CD4-positive, CD25-positive, alpha-beta regulatory T cell (primary cell): ENCODE results near the gene RNF13. TPM values are rescaled to one million over a fixed set of nuclear protein-coding genes. Genes with fewer than 3 reads are reported as not detected.

Source experiments
- ATAC-seq, 2 donors: fragments of 150-1000 bp; cut with Tn5 transposase; one replicate each; pipeline ENCODE4 v1.10.0; 2021; ENCODE audit warnings: low read depth in 2 of 2, moderate number of reproducible peaks in 2 of 2, moderate library complexity in 1 of 2
- DNase-seq, 3 donors: peaks; one replicate each; pipeline versions ENCODE4 v3.0.0 to v3.0.0-alpha.2; 2012 to 2022; ENCODE audit warnings: mixed read lengths in 1 of 3
- H3K27ac ChIP-seq: one replicate; pipeline ENCODE4 v1.7.0; 2013; ENCODE audit warnings: mild to moderate bottlenecking, low read length; ENCODE audit not compliant: insufficient read depth, poor library complexity, severe bottlenecking
- H3K27me3 ChIP-seq: one replicate; pipeline ENCODE4 v1.7.0; 2013; ENCODE audit warnings: low read length; ENCODE audit not compliant: control insufficient read depth, insufficient read depth
- H3K36me3 ChIP-seq: one replicate; pipeline ENCODE4 v1.7.0; 2013; ENCODE audit warnings: mild to moderate bottlenecking, low read length, moderate library complexity; ENCODE audit not compliant: control insufficient read depth, insufficient read depth
- H3K4me1 ChIP-seq: 2 replicates; pipeline ENCODE4 v1.7.0; 2013; ENCODE audit warnings: mild to moderate bottlenecking, low read length; ENCODE audit not compliant: insufficient read depth, control insufficient read depth, poor library complexity, severe bottlenecking
- H3K4me3 ChIP-seq: one replicate; pipeline ENCODE4 v1.7.0; 2013; ENCODE audit warnings: low read depth, mild to moderate bottlenecking, low read length, moderate library complexity
- H3K9me3 ChIP-seq, 2 experiments: 1 replicate in 1 of 2; 2 replicates in 1 of 2; pipeline ENCODE4 v1.7.0; 2013; ENCODE audit warnings: low read length in 2 of 2, mild to moderate bottlenecking in 1 of 2, moderate library complexity in 1 of 2; ENCODE audit not compliant: control insufficient read depth in 2 of 2
- H3K27ac Mint-ChIP-seq, 3 donors: one replicate each; pipeline ENCODE4 v1.8.0; 2020 to 2022; ENCODE audit warnings: mild to moderate bottlenecking in 3 of 3, mixed read lengths in 3 of 3, moderate library complexity in 2 of 3
- H3K27me3 Mint-ChIP-seq: one replicate; pipeline ENCODE4 v1.8.0; 2022; ENCODE audit warnings: mild to moderate bottlenecking, mixed read lengths
- H3K36me3 Mint-ChIP-seq: one replicate; pipeline ENCODE4 v1.8.0; 2020; ENCODE audit warnings: mixed read lengths
- H3K4me1 Mint-ChIP-seq, 4 donors: one replicate each; pipeline ENCODE4 v1.8.0; 2020 to 2022; ENCODE audit warnings: mixed read lengths in 4 of 4, mild to moderate bottlenecking in 1 of 4
- H3K4me3 Mint-ChIP-seq, 4 donors: one replicate each; pipeline ENCODE4 v1.8.0; 2020 to 2022; ENCODE audit warnings: mild to moderate bottlenecking in 4 of 4, mixed read lengths in 4 of 4, moderate library complexity in 3 of 4
- H3K9me3 Mint-ChIP-seq, 7 donors: one replicate each; pipeline ENCODE4 v1.8.0; 2020 to 2022; ENCODE audit warnings: mixed read lengths in 7 of 7, mild to moderate bottlenecking in 3 of 7, moderate library complexity in 2 of 7
- polyA plus RNA-seq, 4 donors: library from polyadenylated mRNA; unstranded; fragments of 300-500 nt; fragmentation: Illumina TruSeq; gene quantifications; one replicate each; pipeline ENCODE4 v1.2.3, GENCODE V29; 2021
- total RNA-seq: library from RNA; stranded (reverse); gene quantifications from one replicate; pipeline ENCODE4 v1.2.3, GENCODE V29; 2022

The RNF13 gene
- total and polyA plus RNA-seq, 5 donors from 2014 or later = 44.0 to 156 (median 136) TPM

GRCh38 chr3:149771652-149772271, 41.3 kb upstream of the RNF13 start:
- H3K4me1 Mint-ChIP-seq = no peaks in the 10 kb centered on the region
- Histone ChIP-seq H3K36me3 (no peaks in the 10 kb centered on the region), H3K27ac (no peak overlapping the region), H3K27me3 (peaks cover 13% of the 10 kb centered on the region), H3K4me3 (no peak overlapping the region), H3K4me1 (no peaks in the 10 kb centered on the region), H3K9me3 (no peaks in the 10 kb centered on the region)
- ATAC-seq = no peak
- H3K9me3 Mint-ChIP-seq = no peaks in the 10 kb centered on the region
- H3K27me3 Mint-ChIP-seq = peaks cover 39% of the 10 kb centered on the region
- H3K27ac Mint-ChIP-seq = no peak overlapping the region
- H3K36me3 Mint-ChIP-seq = no peaks in the 10 kb centered on the region
- H3K4me3 Mint-ChIP-seq = no peak overlapping the region
- DNase-seq = peak in 2 of 3 donors; percentile 31 to 33

- no peak for DNase-seq
- Mint-ChIP-seq H3K9me3 (no peaks in the 10 kb centered on the region), H3K27me3 (peaks cover 39% of the 10 kb centered on the region), H3K36me3 (no peaks in the 10 kb centered on the region), H3K27ac (no peak overlapping the region), H3K4me1 (no peaks in the 10 kb centered on the region), H3K4me3 (no peak overlapping the region)
- Histone ChIP-seq H3K27ac (no peak overlapping the region), H3K27me3 (peaks cover 3% of the 10 kb centered on the region), H3K4me3 (no peak overlapping the region), H3K36me3 (no peaks in the 10 kb centered on the region), H3K4me1 (no peaks in the 10 kb centered on the region), H3K9me3 (no peaks in the 10 kb centered on the region)
- ATAC-seq = no peak
Observed at GRCh38 chr3:149772861-149773260, 40.2 kb upstream of the RNF13 start.

GRCh38 chr3:149776170-149776569, 36.8 kb upstream of the RNF13 start:
- no peak for ATAC-seq
- H3K9me3 ChIP-seq = no peaks in the 10 kb centered on the region
- Mint-ChIP-seq H3K27me3 (peaks cover 29% of the 10 kb centered on the region), H3K4me1 (no peaks in the 10 kb centered on the region), H3K9me3 (peaks cover 0 to 2% (median 0%) of the 10 kb centered on the region in 7 donors), H3K27ac (no peak overlapping the region), H3K4me3 (no peak overlapping the region), H3K36me3 (no peaks in the 10 kb centered on the region)
- peaks cover 5% of the 10 kb centered on the region for H3K27me3 ChIP-seq
- H3K27ac ChIP-seq = no peak overlapping the region
- H3K4me3 ChIP-seq = no peak overlapping the region
- no peak for DNase-seq
- H3K36me3 ChIP-seq = no peaks in the 10 kb centered on the region
- H3K4me1 ChIP-seq = no peaks in the 10 kb centered on the region

GRCh38 chr3:149777414-149778214, 35.4 kb upstream of the RNF13 start:
- no peak overlapping the region for H3K27ac ChIP-seq
- H3K4me1 ChIP-seq = no peaks in the 10 kb centered on the region
- H3K27me3 ChIP-seq = peaks cover 5% of the 10 kb centered on the region
- Mint-ChIP-seq H3K27me3 (peaks cover 30% of the 10 kb centered on the region), H3K36me3 (no peaks in the 10 kb centered on the region), H3K4me3 (no peak overlapping the region), H3K27ac (no peak overlapping the region), H3K4me1 (no peaks in the 10 kb centered on the region), H3K9me3 (peaks cover 0 to 2% (median 0%) of the 10 kb centered on the region in 7 donors)
- ATAC-seq (no peak), DNase-seq (no peak)
- H3K36me3 ChIP-seq = no peaks in the 10 kb centered on the region
- no peaks in the 10 kb centered on the region for H3K9me3 ChIP-seq
- H3K4me3 ChIP-seq = no peak overlapping the region

- no peak overlapping the region for H3K27ac ChIP-seq
- DNase-seq (no peak), ATAC-seq (no peak)
- Mint-ChIP-seq H3K27ac (peak overlapping the region in 1 of 3 donors; percentile 22), H3K4me3 (no peak overlapping the region), H3K9me3 (peaks cover 0 to 2% (median 0%) of the 10 kb centered on the region in 7 donors), H3K27me3 (peaks cover 39% of the 10 kb centered on the region), H3K36me3 (no peaks in the 10 kb centered on the region), H3K4me1 (no peaks in the 10 kb centered on the region)
- no peak overlapping the region for H3K4me3 ChIP-seq
- H3K4me1 ChIP-seq = no peaks in the 10 kb centered on the region
- no peaks in the 10 kb centered on the region for H3K9me3 ChIP-seq
- H3K27me3 ChIP-seq = peaks cover 5% of the 10 kb centered on the region
- no peaks in the 10 kb centered on the region for H3K36me3 ChIP-seq
Observed at GRCh38 chr3:149781211-149781610, 31.8 kb upstream of the RNF13 start.

- Histone ChIP-seq H3K36me3 (no peaks in the 10 kb centered on the region), H3K9me3 (no peaks in the 10 kb centered on the region), H3K4me3 (no peak overlapping the region), H3K27me3 (peaks cover 5% of the 10 kb centered on the region), H3K4me1 (no peaks in the 10 kb centered on the region), H3K27ac (no peak overlapping the region)
- Mint-ChIP-seq H3K27me3 (peaks cover 44% of the 10 kb centered on the region), H3K4me1 (no peaks in the 10 kb centered on the region), H3K36me3 (no peaks in the 10 kb centered on the region), H3K4me3 (no peak overlapping the region), H3K9me3 (peaks cover 0 to 5% (median 0%) of the 10 kb centered on the region in 7 donors), H3K27ac (peak overlapping the region in 1 of 3 donors; percentile 22)
- ATAC-seq (no peak), DNase-seq (no peak)
Observed at GRCh38 chr3:149781741-149782140, 31.3 kb upstream of the RNF13 start.

GRCh38 chr3:149783576-149783975, 29.4 kb upstream of the RNF13 start:
- H3K27me3 ChIP-seq = peaks cover 6% of the 10 kb centered on the region
- peaks cover 0 to 5% (median 0%) of the 10 kb centered on the region in 7 donors for H3K9me3 Mint-ChIP-seq
- H3K36me3 Mint-ChIP-seq = no peaks in the 10 kb centered on the region
- H3K27ac ChIP-seq = no peak overlapping the region
- peaks cover 47% of the 10 kb centered on the region for H3K27me3 Mint-ChIP-seq
- H3K4me3 Mint-ChIP-seq = no peak overlapping the region
- H3K4me1 ChIP-seq = no peaks in the 10 kb centered on the region
- H3K4me3 ChIP-seq = no peak overlapping the region
- H3K4me1 Mint-ChIP-seq = no peaks in the 10 kb centered on the region
- no peak for DNase-seq
- H3K9me3 ChIP-seq = no peaks in the 10 kb centered on the region
- H3K36me3 ChIP-seq = no peaks in the 10 kb centered on the region
- no peak overlapping the region for H3K27ac Mint-ChIP-seq
- no peak for ATAC-seq
